ENCODE measurements around the gene WNK1. TPM values are rescaled to one million over a fixed set of nuclear protein-coding genes. Genes with fewer than 3 reads are reported as not detected.
"Not testable (repeated sequence)": the region's sequence is repeated elsewhere in the genome, so short reads cannot be mapped to it uniquely, and the experiment has no call there.

WNK1 gene
- total RNA-seq, 1 experiment from 2014 or later: 117 TPM

DNA sequence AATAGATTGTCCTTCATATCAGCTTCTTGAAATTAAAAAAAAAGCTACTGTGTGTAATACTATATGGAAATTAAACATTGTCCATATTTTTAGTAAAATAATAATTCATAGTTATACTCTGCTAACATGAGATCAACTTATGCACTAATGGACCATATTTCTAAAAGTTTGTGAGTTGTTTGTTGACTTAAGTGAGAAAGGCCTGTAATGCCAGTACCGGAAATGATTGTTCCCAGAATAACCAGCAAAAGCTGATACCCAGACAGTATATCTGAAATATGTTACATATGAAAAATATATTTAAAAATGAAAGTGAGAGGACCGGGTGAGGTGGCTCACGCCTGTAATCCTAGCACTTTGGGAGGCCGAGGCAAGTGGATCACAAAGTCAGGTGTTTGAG lies 35.9 kb downstream of the WNK1 start:
- peaks cover 12% of the 10 kb centered on the region; the same call in 1 of the 2 replicates for H3K79me2 ChIP-seq (ENCODE audit: insufficient read depth, low read length)
- Mint-ChIP-seq H3K9me3 (no peaks in the 10 kb centered on the region), H3K4me3 (no peak overlapping the region), H3K27me3 (ENCODE audit: low read depth) (no peaks in the 10 kb centered on the region), H3K36me3 (ENCODE audit: insufficient read depth in 1 of 3, low read depth in 3 of 3) (peaks cover 0 to 2% (median 0%) of the 10 kb centered on the region in 3 experiments; a peak in 2 of 7 replicates), H3K4me1 (peaks cover 10 to 12% of the 10 kb centered on the region in 2 experiments), H3K27ac (no peak overlapping the region)
- H4K20me1 ChIP-seq (ENCODE audit: control insufficient read depth, insufficient read depth, insufficient read length): no peaks in the 10 kb centered on the region
- H2AK5ac ChIP-seq (ENCODE audit: insufficient read length, low read length): no peak overlapping the region
- H3K27ac ChIP-seq (ENCODE audit: insufficient read length, low read depth, low read length): no peak overlapping the region
- H4K5ac ChIP-seq (ENCODE audit: insufficient read length, low read depth, low read length): no peak overlapping the region
- no peak overlapping the region for H2BK5ac ChIP-seq (ENCODE audit: insufficient read length, low read length)
- no peak for DNase-seq
- H4K8ac ChIP-seq (replicated peaks; ENCODE audit: insufficient read length, low read depth, low read length): no peak overlapping the region
- peaks cover 12% of the 10 kb centered on the region for H3K79me1 ChIP-seq (ENCODE audit: insufficient read depth, low read depth, low read length, poor library complexity, severe bottlenecking)
- no peak overlapping the region for H2AFZ ChIP-seq (ENCODE audit: low read length)
- no peak overlapping the region for H2BK12ac ChIP-seq (ENCODE audit: insufficient read length, low read depth, low read length)
- H3K9ac ChIP-seq (ENCODE audit: extremely low read depth, insufficient read length, low read length): no peak overlapping the region
- H2BK15ac ChIP-seq (ENCODE audit: low read depth, low read length): no peak overlapping the region
- H3K4me1 ChIP-seq (ENCODE audit: insufficient read depth, low read length): no peaks in the 10 kb centered on the region
- H3K4ac ChIP-seq (ENCODE audit: low read depth, low read length): no peak overlapping the region
- no peak overlapping the region for H3K23ac ChIP-seq (ENCODE audit: insufficient read length, low read depth, low read length)
- no peak overlapping the region for H2BK120ac ChIP-seq (ENCODE audit: low read depth, low read length, poor library complexity, severe bottlenecking)
- no peak overlapping the region for H2BK20ac ChIP-seq (ENCODE audit: low read depth, low read length, poor library complexity, severe bottlenecking)
- H4K91ac ChIP-seq (ENCODE audit: insufficient read length, low read depth, low read length): no peak overlapping the region
- no peak overlapping the region for H3T11ph ChIP-seq (ENCODE audit: low read length)
- H3K27me3 ChIP-seq (ENCODE audit: insufficient read depth, low read length): no peaks in the 10 kb centered on the region
- TF ChIP-seq, protein P1, sequence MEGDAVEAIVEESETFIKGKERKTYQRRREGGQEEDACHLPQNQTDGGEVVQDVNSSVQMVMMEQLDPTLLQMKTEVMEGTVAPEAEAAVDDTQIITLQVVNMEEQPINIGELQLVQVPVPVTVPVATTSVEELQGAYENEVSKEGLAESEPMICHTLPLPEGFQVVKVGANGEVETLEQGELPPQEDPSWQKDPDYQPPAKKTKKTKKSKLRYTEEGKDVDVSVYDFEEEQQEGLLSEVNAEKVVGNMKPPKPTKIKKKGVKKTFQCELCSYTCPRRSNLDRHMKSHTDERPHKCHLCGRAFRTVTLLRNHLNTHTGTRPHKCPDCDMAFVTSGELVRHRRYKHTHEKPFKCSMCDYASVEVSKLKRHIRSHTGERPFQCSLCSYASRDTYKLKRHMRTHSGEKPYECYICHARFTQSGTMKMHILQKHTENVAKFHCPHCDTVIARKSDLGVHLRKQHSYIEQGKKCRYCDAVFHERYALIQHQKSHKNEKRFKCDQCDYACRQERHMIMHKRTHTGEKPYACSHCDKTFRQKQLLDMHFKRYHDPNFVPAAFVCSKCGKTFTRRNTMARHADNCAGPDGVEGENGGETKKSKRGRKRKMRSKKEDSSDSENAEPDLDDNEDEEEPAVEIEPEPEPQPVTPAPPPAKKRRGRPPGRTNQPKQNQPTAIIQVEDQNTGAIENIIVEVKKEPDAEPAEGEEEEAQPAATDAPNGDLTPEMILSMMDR (conservative IDR thresholded peaks at IDR 0.05): no peak
- no CpG with 5 or more reads among the region's 4 CpGs for WGBS (ENCODE audit: extremely low coverage, insufficient read length, low lambda C conversion rate)
- H3K14ac ChIP-seq (ENCODE audit: insufficient read depth, low read length): no peak overlapping the region
- no peaks in the 10 kb centered on the region for H3K23me2 ChIP-seq (ENCODE audit: insufficient read length, low read depth, low read length, poor library complexity, severe bottlenecking)
- H3K56ac ChIP-seq (ENCODE audit: insufficient read length, low read depth, low read length): no peak overlapping the region
- no peak overlapping the region for H3K4me2 ChIP-seq (ENCODE audit: insufficient read depth, insufficient read length, low read length)
- H3K9me3 ChIP-seq (ENCODE audit: control insufficient read depth, low read depth, low read length): no peaks in the 10 kb centered on the region
- H3K18ac ChIP-seq (ENCODE audit: insufficient read length, low read depth, low read length): no peak overlapping the region

DNA sequence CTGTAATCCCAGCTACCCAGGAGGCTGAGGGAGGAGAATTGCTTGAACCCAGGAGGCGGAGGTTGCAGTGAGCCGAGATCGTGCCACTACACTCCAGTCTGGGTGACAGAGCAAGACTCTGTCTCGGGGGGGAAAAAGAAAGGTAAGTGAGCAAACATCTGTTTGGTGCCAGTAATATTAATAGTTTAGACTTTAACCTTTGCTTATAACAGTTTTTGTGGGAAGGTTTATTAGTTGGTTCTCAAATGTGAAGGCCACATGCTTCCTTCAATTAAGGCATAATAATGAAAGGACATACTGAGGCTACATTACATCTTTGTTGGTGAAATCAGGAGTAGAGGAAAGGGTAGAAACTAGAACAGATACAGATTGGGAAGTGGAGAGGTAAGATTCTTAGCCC lies 36.4 kb downstream of the WNK1 start:
- not testable (repeated sequence) for H3K9me3 Mint-ChIP-seq; H3K9me3 ChIP-seq (ENCODE audit: control insufficient read depth, low read depth, low read length); H3K18ac ChIP-seq (ENCODE audit: insufficient read length, low read depth, low read length); H3K4me1 ChIP-seq (ENCODE audit: insufficient read depth, low read length); H2AFZ ChIP-seq (ENCODE audit: low read length); H2BK12ac ChIP-seq (ENCODE audit: insufficient read length, low read depth, low read length); H2BK5ac ChIP-seq (ENCODE audit: insufficient read length, low read length); H3T11ph ChIP-seq (ENCODE audit: low read length); H3K56ac ChIP-seq (ENCODE audit: insufficient read length, low read depth, low read length); H3K9ac ChIP-seq (ENCODE audit: extremely low read depth, insufficient read length, low read length); H3K4me3 Mint-ChIP-seq; H3K27me3 ChIP-seq (ENCODE audit: insufficient read depth, low read length); H4K8ac ChIP-seq (replicated peaks; ENCODE audit: insufficient read length, low read depth, low read length); H3K4ac ChIP-seq (ENCODE audit: low read depth, low read length); H2BK15ac ChIP-seq (ENCODE audit: low read depth, low read length); H3K23me2 ChIP-seq (ENCODE audit: insufficient read length, low read depth, low read length, poor library complexity, severe bottlenecking); H3K36me3 Mint-ChIP-seq (ENCODE audit: insufficient read depth in 1 of 3, low read depth in 3 of 3); H4K91ac ChIP-seq (ENCODE audit: insufficient read length, low read depth, low read length); H3K23ac ChIP-seq (ENCODE audit: insufficient read length, low read depth, low read length); H3K27me3 Mint-ChIP-seq (ENCODE audit: low read depth); H3K4me2 ChIP-seq (ENCODE audit: insufficient read depth, insufficient read length, low read length); H3K14ac ChIP-seq (ENCODE audit: insufficient read depth, low read length); DNase-seq; H4K20me1 ChIP-seq (ENCODE audit: control insufficient read depth, insufficient read depth, insufficient read length); H2BK120ac ChIP-seq (ENCODE audit: low read depth, low read length, poor library complexity, severe bottlenecking); H2BK20ac ChIP-seq (ENCODE audit: low read depth, low read length, poor library complexity, severe bottlenecking); H2AK5ac ChIP-seq (ENCODE audit: insufficient read length, low read length); H3K27ac ChIP-seq (ENCODE audit: insufficient read length, low read depth, low read length); H3K27ac Mint-ChIP-seq; H4K5ac ChIP-seq (ENCODE audit: insufficient read length, low read depth, low read length)
- WGBS (ENCODE audit: extremely low coverage, insufficient read length, low lambda C conversion rate): no CpG with 5 or more reads among the region's 4 CpGs
- Histone ChIP-seq H3K79me1 (ENCODE audit: insufficient read depth, low read depth, low read length, poor library complexity, severe bottlenecking) (peaks cover 12% of the 10 kb centered on the region), H3K79me2 (ENCODE audit: insufficient read depth, low read length) (peaks cover 12% of the 10 kb centered on the region; the same call in 1 of the 2 replicates)
- H3K4me1 Mint-ChIP-seq: peaks cover 10 to 13% of the 10 kb centered on the region in 2 experiments

Data from H9 (cell line).